ENCODE data around the gene KATNB1. TPM values are rescaled to one million over a fixed set of nuclear protein-coding genes. Genes with fewer than 3 reads are reported as not detected.

The KATNB1 gene
- total RNA-seq, 1 donor from 2014 or later: 47.4 TPM

DNA sequence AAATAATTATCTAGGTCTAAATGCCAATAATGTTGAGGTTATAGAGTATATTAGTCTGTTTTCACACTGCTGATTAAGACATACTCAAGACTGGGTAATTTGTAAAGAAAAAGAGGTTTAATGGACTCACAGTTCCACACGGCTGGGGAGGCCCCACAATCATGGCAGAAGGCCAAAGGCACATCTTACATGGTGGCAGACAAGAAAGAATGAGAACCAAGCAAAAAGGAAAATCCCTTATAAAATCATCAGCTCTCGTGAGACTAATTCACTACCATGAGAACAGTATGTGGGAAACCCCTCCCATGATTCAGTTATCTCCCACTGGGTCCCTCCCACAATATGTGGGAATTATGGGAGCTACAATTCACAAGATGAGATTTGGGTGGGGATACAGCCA lies 2.9 kb upstream of the KATNB1 start:
- H3K4me1 Mint-ChIP-seq: peaks cover 21% of the 10 kb centered on the region
- peak overlapping the region; percentile 72 for H3K4me3 Mint-ChIP-seq
- H3K9me3 Mint-ChIP-seq: peaks cover 2% of the 10 kb centered on the region
- DNase-seq (ENCODE audit: low read depth, low spot score): no peak
- TF ChIP-seq, protein P1, sequence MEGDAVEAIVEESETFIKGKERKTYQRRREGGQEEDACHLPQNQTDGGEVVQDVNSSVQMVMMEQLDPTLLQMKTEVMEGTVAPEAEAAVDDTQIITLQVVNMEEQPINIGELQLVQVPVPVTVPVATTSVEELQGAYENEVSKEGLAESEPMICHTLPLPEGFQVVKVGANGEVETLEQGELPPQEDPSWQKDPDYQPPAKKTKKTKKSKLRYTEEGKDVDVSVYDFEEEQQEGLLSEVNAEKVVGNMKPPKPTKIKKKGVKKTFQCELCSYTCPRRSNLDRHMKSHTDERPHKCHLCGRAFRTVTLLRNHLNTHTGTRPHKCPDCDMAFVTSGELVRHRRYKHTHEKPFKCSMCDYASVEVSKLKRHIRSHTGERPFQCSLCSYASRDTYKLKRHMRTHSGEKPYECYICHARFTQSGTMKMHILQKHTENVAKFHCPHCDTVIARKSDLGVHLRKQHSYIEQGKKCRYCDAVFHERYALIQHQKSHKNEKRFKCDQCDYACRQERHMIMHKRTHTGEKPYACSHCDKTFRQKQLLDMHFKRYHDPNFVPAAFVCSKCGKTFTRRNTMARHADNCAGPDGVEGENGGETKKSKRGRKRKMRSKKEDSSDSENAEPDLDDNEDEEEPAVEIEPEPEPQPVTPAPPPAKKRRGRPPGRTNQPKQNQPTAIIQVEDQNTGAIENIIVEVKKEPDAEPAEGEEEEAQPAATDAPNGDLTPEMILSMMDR (conservative IDR thresholded peaks at IDR 0.05): no peak
- no peak overlapping the region for H3K27ac Mint-ChIP-seq (ENCODE audit: unreplicated experiment)
- H3K36me3 Mint-ChIP-seq (ENCODE audit: low read depth): peaks cover 2% of the 10 kb centered on the region
- H3K27me3 Mint-ChIP-seq (ENCODE audit: low read depth): no peaks in the 10 kb centered on the region

DNA sequence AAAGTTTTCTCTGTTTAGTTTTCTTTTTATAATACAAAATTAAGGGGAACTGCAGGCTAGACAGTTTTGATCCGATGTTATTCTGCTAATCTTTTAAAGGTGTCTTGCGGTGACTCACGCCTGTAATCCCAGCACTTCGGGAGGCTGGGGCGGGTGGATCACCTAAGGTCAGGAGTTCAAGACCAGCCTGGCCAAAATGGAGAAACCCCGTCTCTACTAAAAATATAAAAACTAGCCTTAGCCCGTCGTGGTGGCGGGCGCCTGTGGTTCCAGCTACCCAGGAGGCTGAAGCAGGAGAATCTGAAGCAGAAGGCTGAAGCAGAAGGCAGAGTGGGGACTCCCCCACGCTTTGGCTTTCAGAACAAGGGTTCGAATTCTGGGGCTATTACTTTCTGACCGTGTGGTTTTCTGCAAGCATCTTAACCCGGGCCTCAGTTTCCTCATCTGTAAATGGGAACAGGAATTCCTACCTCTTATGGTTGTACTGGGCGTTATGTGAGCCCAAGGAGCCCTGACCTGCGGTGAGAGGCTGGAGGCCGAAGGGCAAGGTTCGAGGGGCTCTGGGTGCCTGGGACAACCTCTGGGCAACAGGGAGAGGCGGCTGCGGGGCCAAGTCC lies 1.2 kb upstream of the KATNB1 start:
- H3K27ac Mint-ChIP-seq (ENCODE audit: unreplicated experiment): peak overlapping the region; percentile 97
- no peaks in the 10 kb centered on the region for H3K27me3 Mint-ChIP-seq (ENCODE audit: low read depth)
- H3K4me1 Mint-ChIP-seq: peaks cover 23% of the 10 kb centered on the region
- no peak for DNase-seq (ENCODE audit: low read depth, low spot score)
- H3K9me3 Mint-ChIP-seq: peaks cover 2% of the 10 kb centered on the region
- peak overlapping the region; percentile 98 for H3K4me3 Mint-ChIP-seq
- H3K36me3 Mint-ChIP-seq (ENCODE audit: low read depth): peaks cover 2% of the 10 kb centered on the region
- TF ChIP-seq, protein P1 (conservative IDR thresholded peaks at IDR 0.05): no peak

DNA sequence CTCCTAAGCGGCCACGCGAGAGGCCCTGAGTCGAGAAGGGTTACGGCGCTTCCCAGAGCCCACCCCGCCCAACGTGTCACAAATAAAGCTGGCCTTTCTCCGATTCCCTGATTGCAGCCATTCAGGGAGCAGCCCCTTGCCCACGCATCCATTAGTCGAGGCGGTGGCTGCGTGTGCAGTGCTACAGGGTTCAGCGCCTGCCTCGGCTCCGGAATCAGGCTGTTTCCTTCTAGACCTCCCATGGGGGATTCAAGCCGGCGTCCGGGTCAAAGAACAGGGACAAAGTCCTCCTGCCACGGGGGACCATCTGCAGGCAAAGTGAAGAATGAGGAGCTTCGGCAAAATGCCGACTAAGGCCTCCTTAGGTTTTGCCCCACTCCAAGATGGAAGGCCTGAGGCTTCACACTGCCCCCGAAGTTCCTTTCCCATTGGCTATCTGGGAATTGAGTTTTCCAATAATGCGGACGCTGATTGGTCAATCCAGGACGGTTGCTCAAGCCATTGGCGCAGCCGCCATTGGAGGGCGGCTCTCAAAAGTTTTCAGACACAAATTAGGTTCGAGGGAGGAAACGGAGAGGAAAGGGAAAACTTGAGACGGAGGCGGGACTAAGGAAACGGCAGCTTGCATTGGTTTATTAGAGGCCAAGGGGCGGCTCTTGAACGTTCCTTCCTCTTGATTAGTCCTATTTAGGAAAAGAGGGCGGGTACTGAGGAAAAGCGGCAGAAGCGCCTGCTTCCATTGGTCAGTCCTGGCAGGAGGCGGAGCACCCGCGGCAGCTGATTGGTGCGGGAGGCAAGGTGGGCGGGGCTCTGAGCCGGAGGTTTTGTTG lies 430 bp upstream of the KATNB1 start:
- Mint-ChIP-seq H3K4me1 (peaks cover 23% of the 10 kb centered on the region), H3K4me3 (peak overlapping the region; percentile 98), H3K27me3 (ENCODE audit: low read depth) (no peaks in the 10 kb centered on the region), H3K9me3 (peaks cover 2% of the 10 kb centered on the region), H3K36me3 (ENCODE audit: low read depth) (peaks cover 2% of the 10 kb centered on the region), H3K27ac (ENCODE audit: unreplicated experiment) (peak overlapping the region; percentile 97)
- peak; percentile 99 for DNase-seq (ENCODE audit: low read depth, low spot score)
- TF ChIP-seq, protein P1 (conservative IDR thresholded peaks at IDR 0.05): no peak

GRCh38 chr16:57736419-57737351 lies 1.1 kb downstream of the KATNB1 start:
- Mint-ChIP-seq H3K27me3 (ENCODE audit: low read depth) (no peaks in the 10 kb centered on the region), H3K4me1 (peaks cover 23% of the 10 kb centered on the region), H3K9me3 (peaks cover 2% of the 10 kb centered on the region), H3K36me3 (ENCODE audit: low read depth) (peaks cover 2% of the 10 kb centered on the region), H3K27ac (ENCODE audit: unreplicated experiment) (peak overlapping the region; percentile 95), H3K4me3 (peak overlapping the region; percentile 98)
- TF ChIP-seq, protein P1 (conservative IDR thresholded peaks at IDR 0.05): peak; percentile 41
- DNase-seq (ENCODE audit: low read depth, low spot score): no peak

DNA sequence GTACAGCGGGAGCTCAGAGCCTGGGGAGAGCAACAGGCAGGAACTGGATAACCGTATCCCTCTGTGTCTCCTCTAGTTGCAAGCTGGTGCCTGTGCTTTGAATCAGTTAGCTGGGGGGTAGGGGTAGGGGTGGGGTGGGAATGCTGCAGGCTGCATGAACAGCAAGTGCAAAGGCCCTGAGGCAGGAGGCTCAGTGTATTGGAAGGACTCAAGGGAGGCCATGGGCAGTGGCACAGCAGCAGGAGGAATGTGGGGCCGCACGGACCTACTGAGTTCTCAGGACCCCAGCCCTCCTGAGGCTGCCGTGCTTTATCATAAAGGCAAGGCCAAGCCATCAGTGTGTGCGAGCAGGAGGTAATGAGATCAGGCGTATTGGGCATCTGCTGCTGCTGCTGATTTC lies 3.3 kb downstream of the KATNB1 start:
- no peak for DNase-seq (ENCODE audit: low read depth, low spot score)
- H3K9me3 Mint-ChIP-seq: no peaks in the 10 kb centered on the region
- no peaks in the 10 kb centered on the region for H3K27me3 Mint-ChIP-seq (ENCODE audit: low read depth)
- no peak overlapping the region for H3K27ac Mint-ChIP-seq (ENCODE audit: unreplicated experiment)
- TF ChIP-seq, protein P1 (conservative IDR thresholded peaks at IDR 0.05): no peak
- H3K36me3 Mint-ChIP-seq (ENCODE audit: low read depth): no peaks in the 10 kb centered on the region
- H3K4me1 Mint-ChIP-seq: peaks cover 23% of the 10 kb centered on the region
- no peak overlapping the region for H3K4me3 Mint-ChIP-seq
